Right lobe of liver (tissue), 6 donors: ENCODE data around the gene ASB7. TPM values are rescaled to one million over a fixed set of nuclear protein-coding genes. Genes with fewer than 3 reads are reported as not detected.

ENCODE experiments used
- ATAC-seq, 4 donors: fragments of 200-7000 bp; cut with Tn5 transposase; one replicate each; pipeline ENCODE4 v1.9.1; 2020; ENCODE audit warnings: mild to moderate bottlenecking in 4 of 4, moderate library complexity in 4 of 4
- DNase-seq, 3 donors: peaks; one replicate each; pipeline ENCODE4 v3.0.0-alpha.2; 2020
- H3K27ac ChIP-seq, 3 donors: fragments of 200-600 bp; one replicate each; pipeline ENCODE4 v1.8.0; 2022
- H3K27me3 ChIP-seq, 2 donors: fragments of 200-600 bp; one replicate each; pipeline ENCODE4 v1.8.0; 2022
- H3K36me3 ChIP-seq, 4 donors: fragments of 200-600 bp; sonication (generic) in 1 of 4; one replicate each; pipeline versions ENCODE4 v1.5.1 to v1.8.0; 2017 to 2022; ENCODE audit warnings: control low read depth in 1 of 4
- H3K4me1 ChIP-seq, 4 donors: fragments of 200-600 bp; sonication (generic) in 1 of 4; one replicate each; pipeline versions ENCODE4 v1.5.1 to v1.8.0; 2017 to 2022; ENCODE audit warnings: control low read depth in 1 of 4
- H3K4me3 ChIP-seq, 3 donors: fragments of 200-600 bp; one replicate each; pipeline ENCODE4 v1.8.0; 2022
- H3K9me3 ChIP-seq, 4 donors: fragments of 200-600 bp; sonication (generic) in 1 of 4; one replicate each; pipeline versions ENCODE4 v1.5.1 to v1.8.0; 2017 to 2022; ENCODE audit warnings: control low read depth in 1 of 4
- POLR2A ChIP-seq: fragments of 450-650 bp; IDR thresholded peaks from one replicate; pipeline ENCODE4 v1.6.1; 2017; ENCODE audit warnings: antibody characterized with exemption, mild to moderate bottlenecking
- WGBS: methylation state at CpG from one replicate; pipeline ENCODE4 v1.1.6; 2018; ENCODE audit warnings: low coverage, low lambda C conversion rate; ENCODE audit not compliant: insufficient coverage; ENCODE audit errors: missing lambda C conversion rate; 5-methylcytosine and 5-hydroxymethylcytosine counted together
- intact Hi-C, 2 donors: fragments of 100-400 bp; cut with DNase I; formaldehyde crosslinking; loops; one replicate each; pipeline versions ENCODE4 v1.11.2 to v1.14.1; 2022
- long read RNA-seq: library from polyadenylated mRNA; unstranded; transcript quantifications from one replicate; pipeline ENCODE4 v2.0.0, GENCODE V29; 2019
- total RNA-seq, 6 experiments: library from RNA; depleted of rRNA in 2 of 6; stranded (reverse); fragments of >200 nt in 2 of 6; fragmentation: NEBNext Ultra II Directional in 3 of 6; extraction: Animal tissue kit (Norgen Biotek cat#: 25700) in 3 of 6; gene quantifications; one replicate each; pipeline versions ENCODE4 v1.1.0 to v1.2.4, GENCODE V29; 2016 to 2023
- TF ChIP-seq, protein P1 (sequence below), 4 donors: fragments of 200-600 bp in 3 of 4; fragments of 450-650 bp in 1 of 4; IDR thresholded peaks; one replicate each; pipeline versions ENCODE4 v1.5.1 to v1.8.0; 2016 to 2022; ENCODE audit warnings: antibody characterized with exemption in 4 of 4, mild to moderate bottlenecking in 2 of 4
- donor health status: DM: no; HTN: yes; CAD: no.
- donor health status: DM: no; HTN: no; CAD: no.
- donor health status: DM: no; HTN: no; CAD: no.
- donor health status: DM: no; HTN: yes; CAD: no.
- donor health status: DM: no; HTN: yes; CAD: no.

The ASB7 gene, protein sequence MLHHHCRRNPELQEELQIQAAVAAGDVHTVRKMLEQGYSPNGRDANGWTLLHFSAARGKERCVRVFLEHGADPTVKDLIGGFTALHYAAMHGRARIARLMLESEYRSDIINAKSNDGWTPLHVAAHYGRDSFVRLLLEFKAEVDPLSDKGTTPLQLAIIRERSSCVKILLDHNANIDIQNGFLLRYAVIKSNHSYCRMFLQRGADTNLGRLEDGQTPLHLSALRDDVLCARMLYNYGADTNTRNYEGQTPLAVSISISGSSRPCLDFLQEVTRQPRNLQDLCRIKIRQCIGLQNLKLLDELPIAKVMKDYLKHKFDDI
- 1 to 10 TPM; 5.4 to 7.9 (median 7.2) TPM for total RNA-seq
- long read RNA-seq: 0 reads

DNA sequence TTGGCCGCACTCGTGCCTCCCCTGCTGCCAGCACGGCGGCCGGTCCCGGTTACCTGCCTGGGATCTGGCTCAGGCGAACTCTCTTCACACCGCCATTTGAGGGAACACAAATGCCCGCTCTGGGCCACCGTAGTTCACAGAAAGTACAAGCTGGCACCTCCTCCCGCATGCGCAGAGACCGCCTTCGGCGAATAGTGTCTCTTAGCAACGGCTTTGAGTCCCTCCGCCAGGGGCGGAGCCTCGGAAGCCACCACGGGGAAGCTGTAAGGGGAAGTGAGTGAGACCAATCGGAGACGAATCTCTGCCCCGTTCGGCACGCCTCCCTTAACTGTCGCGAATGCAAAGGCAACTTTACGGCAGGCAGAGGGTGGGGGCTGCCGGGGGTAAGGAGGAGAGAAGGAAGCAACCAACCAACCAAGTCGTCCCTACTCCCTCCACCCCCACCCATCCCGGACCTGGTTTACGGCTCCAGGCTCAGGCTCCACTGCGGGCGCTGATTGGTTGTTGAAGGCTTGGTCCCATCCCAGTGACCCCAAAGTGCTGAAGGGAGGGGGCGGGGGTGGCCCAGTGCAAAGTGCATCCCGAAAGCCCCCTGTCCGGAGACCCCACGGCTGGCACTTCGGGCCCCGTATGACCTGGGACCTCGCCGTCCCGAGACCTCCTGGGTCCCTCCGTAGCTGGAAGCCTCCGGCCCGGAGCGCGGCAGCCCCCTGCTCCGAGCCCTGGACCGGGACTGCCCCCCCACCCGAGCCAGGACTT lies at the start of gene ASB7, which contains the start of gene LINS1:
Gene ASB7, plus strand, starts transcription at position 526 of the 759 bp plus-strand sequence. CDS start 9,628 bp downstream, outside the sequence.
Gene LINS1, minus strand, starts transcription at position 121 of the 759 bp plus-strand sequence. CDS start 21,342 bp downstream, outside the sequence.
- DNase-seq (peak; percentile 100), ATAC-seq (peak; percentile 95 to 98 (median 96))
- peak within 1 kb of the TSS; percentile 96 for H3K4me3 ChIP-seq
- H3K27me3 ChIP-seq: no peaks in the 10 kb centered on the region
- peaks cover 0 to 24% (median 0%) of the 10 kb centered on the region in 4 donors for H3K4me1 ChIP-seq
- peaks cover 0 to 18% (median 6%) of the 10 kb centered on the region in 4 donors for H3K36me3 ChIP-seq
- H3K27ac ChIP-seq: peak within 1 kb of the TSS; percentile 68 to 88 (median 82)
- WGBS: 3% methylated on average over 13 of the region's 51 CpGs
- TF ChIP-seq POLR2A: peak; percentile 34
- TF ChIP-seq, protein P1, sequence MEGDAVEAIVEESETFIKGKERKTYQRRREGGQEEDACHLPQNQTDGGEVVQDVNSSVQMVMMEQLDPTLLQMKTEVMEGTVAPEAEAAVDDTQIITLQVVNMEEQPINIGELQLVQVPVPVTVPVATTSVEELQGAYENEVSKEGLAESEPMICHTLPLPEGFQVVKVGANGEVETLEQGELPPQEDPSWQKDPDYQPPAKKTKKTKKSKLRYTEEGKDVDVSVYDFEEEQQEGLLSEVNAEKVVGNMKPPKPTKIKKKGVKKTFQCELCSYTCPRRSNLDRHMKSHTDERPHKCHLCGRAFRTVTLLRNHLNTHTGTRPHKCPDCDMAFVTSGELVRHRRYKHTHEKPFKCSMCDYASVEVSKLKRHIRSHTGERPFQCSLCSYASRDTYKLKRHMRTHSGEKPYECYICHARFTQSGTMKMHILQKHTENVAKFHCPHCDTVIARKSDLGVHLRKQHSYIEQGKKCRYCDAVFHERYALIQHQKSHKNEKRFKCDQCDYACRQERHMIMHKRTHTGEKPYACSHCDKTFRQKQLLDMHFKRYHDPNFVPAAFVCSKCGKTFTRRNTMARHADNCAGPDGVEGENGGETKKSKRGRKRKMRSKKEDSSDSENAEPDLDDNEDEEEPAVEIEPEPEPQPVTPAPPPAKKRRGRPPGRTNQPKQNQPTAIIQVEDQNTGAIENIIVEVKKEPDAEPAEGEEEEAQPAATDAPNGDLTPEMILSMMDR (IDR thresholded peaks at IDR 0.05): no peak
- H3K9me3 ChIP-seq: no peaks in the 10 kb centered on the region
- intact Hi-C loops: no loop called here

DNA sequence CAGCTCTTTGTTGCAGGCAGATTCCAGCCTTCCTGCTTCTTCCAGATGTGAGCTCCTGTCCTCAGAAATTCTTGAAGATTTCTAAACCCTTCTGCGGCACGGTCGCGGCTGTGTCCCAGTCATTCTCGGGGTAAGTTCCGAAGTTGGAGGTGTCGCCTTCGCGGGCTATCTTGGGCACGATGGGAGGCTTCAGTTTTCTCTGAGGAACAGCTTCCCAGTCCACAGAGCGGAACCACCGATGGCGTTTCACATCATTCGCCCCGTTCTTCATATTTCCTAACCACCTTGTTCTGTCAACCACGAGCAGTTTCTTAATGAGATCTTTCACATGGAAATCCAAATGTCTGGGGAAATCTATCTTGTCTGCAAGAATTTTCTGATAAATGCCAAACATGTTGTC lies 48.9 kb upstream of the ASB7 start:
- Histone ChIP-seq H3K27ac (no peak overlapping the region), H3K9me3 (no peaks in the 10 kb centered on the region), H3K4me3 (no peak overlapping the region), H3K4me1 (no peaks in the 10 kb centered on the region), H3K27me3 (no peaks in the 10 kb centered on the region), H3K36me3 (no peaks in the 10 kb centered on the region)
- no peak for DNase-seq
- ATAC-seq: no peak
- intact Hi-C loops: no loop called here
- TF ChIP-seq POLR2A: no peak
- TF ChIP-seq, protein P1 (IDR thresholded peaks at IDR 0.05): no peak
- WGBS: 81% methylated on average over 15 of the region's 16 CpGs

GRCh38 chr15:100558771-100559254 lies 43.6 kb upstream of the ASB7 start:
- no peak for TF ChIP-seq POLR2A
- TF ChIP-seq, protein P1 (IDR thresholded peaks at IDR 0.05): no peak
- Histone ChIP-seq H3K27ac (no peak overlapping the region), H3K4me1 (peaks cover 0 to 11% (median 0%) of the 10 kb centered on the region in 4 donors), H3K27me3 (no peaks in the 10 kb centered on the region), H3K9me3 (no peaks in the 10 kb centered on the region), H3K36me3 (no peaks in the 10 kb centered on the region), H3K4me3 (no peak overlapping the region)
- no CpG with 5 or more reads among the region's 50 CpGs for WGBS
- ATAC-seq (peak in 2 of 4 donors; percentile 39 to 49), DNase-seq (peak in 1 of 3 donors; percentile 36)
- intact Hi-C loops: no loop called here

- intact Hi-C loops: no loop called here
- H3K27ac ChIP-seq: no peak overlapping the region
Observed at GRCh38 chr15:100559330-100559729, 43.1 kb upstream of the ASB7 start.

More at GRCh38 chr15:100559330-100559729, 43.1 kb upstream of the ASB7 start:
- WGBS: 56% methylated on average over 2 of the region's 2 CpGs
- TF ChIP-seq, protein P1 (IDR thresholded peaks at IDR 0.05): no peak
- no peak for TF ChIP-seq POLR2A
- Histone ChIP-seq H3K27me3 (no peaks in the 10 kb centered on the region), H3K9me3 (no peaks in the 10 kb centered on the region), H3K4me3 (no peak overlapping the region), H3K4me1 (peaks cover 0 to 11% (median 0%) of the 10 kb centered on the region in 4 donors), H3K36me3 (no peaks in the 10 kb centered on the region)
- ATAC-seq: peak; percentile 89 to 99 (median 96)
- peak in 2 of 3 donors; percentile 37 to 68 for DNase-seq
